PC-3 (cell line): ENCODE results near the gene KLK11. TPM values are rescaled to one million over a fixed set of nuclear protein-coding genes. Genes with fewer than 3 reads are reported as not detected.

ENCODE experiments used
- ATAC-seq: fragments of 200-7000 bp; cut with Tn5 transposase; 2 replicates; pipeline ENCODE4 v1.9.1; 2020; ENCODE audit warnings: mild to moderate bottlenecking, moderate library complexity
- BruUV-seq: library from RNA; stranded (reverse); fragments of 400-500 nt; replicated peaks from 2 replicates; lab custom pipeline; 2021; lab: Mats Ljungman, UMichigan
- CTCF ChIA-PET: fragments of 300-600 bp; sonication (Branson Sonifier 250); formaldehyde crosslinking; loops from one replicate; lab custom pipeline; 2022; ENCODE audit warnings: antibody characterized with exemption; lab: Charles Lee
- POLR2A ChIA-PET: fragments of 300-600 bp; sonication (Branson Sonifier 250); formaldehyde crosslinking; loops from one replicate; lab custom pipeline; 2022; ENCODE audit warnings: antibody characterized with exemption; ENCODE audit not compliant: unreplicated experiment; lab: Charles Lee
- DNase-seq: peaks from one replicate; pipeline ENCODE4 v3.0.0-alpha.2; 2015
- H2AFZ ChIP-seq: fragments of 300-600 bp; sonication (generic); 2 replicates; pipeline ENCODE4 v1.6.0; 2016; ENCODE audit warnings: antibody characterized with exemption, low read length
- H3F3A ChIP-seq: fragments of 300-600 bp; sonication (generic); one replicate; pipeline ENCODE4 v1.6.0; 2017; ENCODE audit warnings: antibody characterized with exemption, low read length, control low read depth, mild to moderate bottlenecking; ENCODE audit not compliant: unreplicated experiment
- H3K27ac ChIP-seq: fragments of 300-600 bp; sonication (generic); 2 replicates; pipeline ENCODE4 v1.5.1; 2016; ENCODE audit warnings: mild to moderate bottlenecking, low read length
- H3K27me3 ChIP-seq: fragments of 300-600 bp; sonication (generic); 2 replicates; pipeline ENCODE4 v1.6.1; 2016; ENCODE audit warnings: low read length, mixed read lengths
- H3K36me3 ChIP-seq: fragments of 300-600 bp; sonication (generic); 2 replicates; pipeline ENCODE4 v1.6.1; 2016; ENCODE audit warnings: low read depth, mixed run types, low read length, mixed read lengths
- H3K4me1 ChIP-seq: fragments of 300-600 bp; sonication (generic); 2 replicates; pipeline ENCODE4 v1.5.1; 2016; ENCODE audit warnings: low read length; ENCODE audit not compliant: insufficient read depth
- H3K4me2 ChIP-seq: fragments of 300-600 bp; sonication (generic); 2 replicates; pipeline ENCODE4 v1.6.0; 2016; ENCODE audit warnings: low read length
- H3K4me3 ChIP-seq: fragments of 300-600 bp; sonication (generic); 2 replicates; pipeline ENCODE4 v1.5.1; 2016; ENCODE audit warnings: mild to moderate bottlenecking, low read length, mixed read lengths
- H3K79me2 ChIP-seq: fragments of 300-600 bp; sonication (generic); 2 replicates; pipeline ENCODE4 v1.6.1; 2017; ENCODE audit warnings: low read length, mixed read lengths
- H3K9ac ChIP-seq: fragments of 300-600 bp; sonication (generic); 2 replicates; pipeline ENCODE4 v1.6.0; 2016; ENCODE audit warnings: mild to moderate bottlenecking, low read length
- H3K9me2 ChIP-seq: fragments of 300-600 bp; sonication (generic); replicated peaks from 2 replicates; pipeline ENCODE4 v1.6.1; 2016; ENCODE audit warnings: mixed run types, low read length, mixed read lengths
- H3K9me3 ChIP-seq: fragments of 300-600 bp; sonication (generic); 2 replicates; pipeline ENCODE4 v1.6.1; 2016; ENCODE audit warnings: low read length, mixed read lengths
- H4K20me1 ChIP-seq: fragments of 300-600 bp; sonication (generic); 2 replicates; pipeline ENCODE4 v1.6.1; 2016; ENCODE audit warnings: low read length, mixed read lengths
- CTCF ChIP-seq: fragments of 300-600 bp; sonication (generic); conservative IDR thresholded peaks from 2 replicates; pipeline ENCODE4 v1.5.1; 2017; ENCODE audit warnings: antibody characterized with exemption, low read depth, mild to moderate bottlenecking, low read length
- EZH2 ChIP-seq: fragments of 300-600 bp; sonication (generic); IDR thresholded peaks from one replicate; pipeline ENCODE4 v1.6.1; 2017; ENCODE audit warnings: antibody characterized with exemption, mild to moderate bottlenecking, low read length; ENCODE audit not compliant: unreplicated experiment
- EZH2phosphoT487 ChIP-seq: fragments of 300-600 bp; sonication (generic); IDR thresholded peaks from 2 replicates; pipeline ENCODE4 v1.6.1; 2018; ENCODE audit warnings: mild to moderate bottlenecking, antibody characterized with exemption, low read length, borderline replicate concordance
- intact Hi-C: fragments of 100-400 bp; cut with micrococcal nuclease; formaldehyde crosslinking; loops from 2 replicates; pipeline ENCODE4 v1.9.0; 2023
- total RNA-seq: library from RNA; depleted of rRNA; stranded (reverse); fragments of >200 nt; gene quantifications from 2 replicates; pipeline ENCODE4 v1.2.3, GENCODE V29; 2014

The KLK11 gene
- total RNA-seq, 1 experiment from 2014 or later, result not detected

DNA sequence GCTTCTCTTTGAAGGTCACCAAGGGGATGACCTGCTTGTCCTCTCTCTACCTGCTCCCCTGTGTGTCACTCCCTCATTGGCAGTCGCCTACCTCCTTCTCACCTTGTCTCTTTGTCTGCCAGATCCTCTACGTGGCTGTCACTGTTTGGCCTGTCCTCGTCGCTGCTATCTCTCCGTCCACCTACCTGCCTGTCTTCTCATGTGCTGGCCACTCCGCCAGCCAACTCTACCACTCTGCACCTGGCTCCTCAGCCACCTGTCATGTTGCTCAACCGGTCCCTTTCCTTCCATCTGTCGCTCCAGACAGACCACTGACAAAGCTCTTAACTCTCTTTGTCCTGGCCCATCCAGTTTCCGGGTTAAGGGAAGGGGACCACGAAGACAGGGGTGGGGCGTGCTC lies 8.3 kb upstream of the KLK11 start, which contains the start of gene KLK12:
TSS of gene KLK12 (minus strand) at position 299 of the 400 bp plus-strand sequence. CDS start 381 bp downstream, outside the sequence.
- no peaks in the 10 kb centered on the region for H3K9me3 ChIP-seq
- intact Hi-C loops, result no loop called here
- H3K79me2 ChIP-seq, result no peaks in the 10 kb centered on the region
- H2AFZ ChIP-seq, result no peak within 1 kb of the TSS
- no peak for DNase-seq
- no peaks in the 10 kb centered on the region for H3F3A ChIP-seq
- ChIA-PET CTCF (no interaction called here), POLR2A (no interaction called here)
- H3K36me3 ChIP-seq, result no peaks in the 10 kb centered on the region
- ATAC-seq, result no peak
- H3K4me3 ChIP-seq, result no peak within 1 kb of the TSS
- H3K9me2 ChIP-seq, result no peaks in the 10 kb centered on the region
- BruUV-seq, result no TSS peak
- no peak for TF ChIP-seq CTCF
- TF ChIP-seq EZH2, result no peak
- no peak for TF ChIP-seq EZH2phosphoT487
- no peak within 1 kb of the TSS for H3K9ac ChIP-seq
- no peaks in the 10 kb centered on the region for H4K20me1 ChIP-seq
- no peaks in the 10 kb centered on the region for H3K27me3 ChIP-seq
- H3K4me2 ChIP-seq, result no peak within 1 kb of the TSS
- no peaks in the 10 kb centered on the region for H3K4me1 ChIP-seq
- H3K27ac ChIP-seq, result no peak within 1 kb of the TSS

DNA sequence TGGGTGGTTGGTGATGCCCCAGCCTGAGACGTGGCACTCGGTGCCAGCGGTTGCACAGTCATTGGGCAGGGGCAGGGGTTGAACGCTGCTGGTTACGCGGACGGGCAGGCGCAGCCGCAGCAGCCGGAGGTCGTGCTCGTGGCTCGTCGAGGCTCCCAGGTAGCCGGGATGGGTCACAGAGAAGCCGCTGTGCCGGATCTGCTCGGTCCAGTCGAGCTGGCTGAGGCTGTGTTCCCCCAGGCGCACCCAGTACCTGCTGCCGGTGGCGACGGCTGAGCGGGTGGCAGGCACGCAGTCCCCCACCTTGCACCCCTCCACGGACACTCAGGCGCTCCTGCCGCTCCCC lies 5.4 kb upstream of the KLK11 start:
- Histone ChIP-seq H3K4me2 (no peak overlapping the region), H3K9me3 (no peaks in the 10 kb centered on the region), H3K79me2 (no peaks in the 10 kb centered on the region), H3F3A (no peaks in the 10 kb centered on the region), H4K20me1 (no peaks in the 10 kb centered on the region), H3K9ac (no peak overlapping the region), H3K27ac (no peak overlapping the region), H2AFZ (no peak overlapping the region), H3K4me1 (no peaks in the 10 kb centered on the region), H3K9me2 (no peaks in the 10 kb centered on the region), H3K36me3 (no peaks in the 10 kb centered on the region), H3K4me3 (no peak overlapping the region), H3K27me3 (peaks cover 3% of the 10 kb centered on the region; the same call in 1 of the 2 replicates)
- intact Hi-C loops, result no loop called here
- POLR2A ChIA-PET, result no interaction called here
- CTCF ChIA-PET, result no interaction called here
- no TSS peak for BruUV-seq
- ATAC-seq, result no peak
- TF ChIP-seq EZH2 (no peak), CTCF (no peak), EZH2phosphoT487 (no peak)
- DNase-seq, result no peak

DNA sequence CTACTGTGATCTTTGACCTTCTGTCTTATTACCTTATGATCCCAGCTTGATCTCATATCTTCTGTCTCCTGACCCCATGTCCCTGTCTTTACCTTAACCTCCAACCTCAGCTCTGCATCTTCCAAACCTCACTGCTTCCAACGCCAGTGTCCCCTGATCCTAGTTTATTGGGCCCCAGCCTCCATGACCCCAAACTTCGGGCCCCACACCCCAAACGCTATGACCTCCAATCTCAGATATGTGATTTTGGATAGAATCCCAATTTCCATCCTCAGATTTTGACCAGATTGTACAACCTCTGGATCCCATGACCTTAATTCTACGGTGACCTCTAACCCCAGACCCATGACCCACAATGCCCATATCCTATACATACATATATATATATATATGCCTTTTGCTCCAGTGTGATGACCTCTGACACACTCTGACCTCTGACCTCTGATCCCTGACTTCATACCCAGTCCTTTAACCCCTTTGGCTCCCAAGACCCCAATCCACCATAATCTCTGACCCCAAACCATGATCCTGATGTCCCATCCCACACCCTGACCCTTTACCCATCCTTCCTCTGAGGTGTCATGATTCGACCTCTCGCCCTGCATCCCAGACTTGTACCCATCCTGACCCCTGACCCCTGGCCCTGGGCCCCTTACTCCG lies 4.9 kb upstream of the KLK11 start:
- H3K9me3 ChIP-seq, result no peaks in the 10 kb centered on the region
- no peaks in the 10 kb centered on the region for H3K4me1 ChIP-seq
- ChIA-PET CTCF (no interaction called here), POLR2A (no interaction called here)
- no peak overlapping the region for H3K27ac ChIP-seq
- BruUV-seq, result no TSS peak
- DNase-seq, result no peak
- H3K36me3 ChIP-seq, result no peaks in the 10 kb centered on the region
- no peak overlapping the region for H3K9ac ChIP-seq
- no peaks in the 10 kb centered on the region for H4K20me1 ChIP-seq
- TF ChIP-seq CTCF (no peak), EZH2phosphoT487 (no peak), EZH2 (no peak)
- H3K4me2 ChIP-seq, result no peak overlapping the region
- peaks cover 3% of the 10 kb centered on the region; the same call in 1 of the 2 replicates for H3K27me3 ChIP-seq
- H3K79me2 ChIP-seq, result no peaks in the 10 kb centered on the region
- no peaks in the 10 kb centered on the region for H3K9me2 ChIP-seq
- no peaks in the 10 kb centered on the region for H3F3A ChIP-seq
- ATAC-seq, result no peak
- intact Hi-C loops, result no loop called here
- no peak overlapping the region for H2AFZ ChIP-seq
- H3K4me3 ChIP-seq, result no peak overlapping the region
